HG03039 (cell line): Measurements from ENCODE around the gene CMIP.
"Not testable (repeated sequence)": the region's sequence is repeated elsewhere in the genome, so short reads cannot be mapped to it uniquely, and the experiment has no call there.

Experiments used
- ATAC-seq: cut with Tn5 transposase; IDR thresholded peaks from one replicate; pipeline ENCODE4 v1.9.1; 2021; ENCODE audit warnings: mild to moderate bottlenecking, moderate library complexity; ENCODE audit not compliant: unreplicated experiment

CMIP gene

DNA sequence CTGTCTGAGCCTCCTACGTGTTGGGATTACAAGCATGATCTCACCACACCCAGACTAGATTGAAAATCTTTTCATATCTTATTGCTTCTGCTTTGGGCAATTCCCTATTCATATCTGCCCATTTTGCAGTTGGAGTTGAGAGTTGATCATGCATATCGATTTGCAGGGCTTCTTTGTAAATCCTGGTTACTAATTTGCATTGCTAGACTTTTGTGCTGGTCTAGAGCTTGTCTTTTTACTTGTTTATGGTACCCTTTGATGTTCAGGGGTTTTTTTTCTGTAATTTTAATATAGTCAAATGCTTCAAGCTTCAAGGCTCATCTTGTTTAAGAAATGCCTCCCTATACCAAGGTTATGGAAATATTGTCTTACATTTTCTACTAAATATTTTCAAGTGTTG, 23.5 kb upstream of the CMIP start:
- ATAC-seq = no peak

DNA sequence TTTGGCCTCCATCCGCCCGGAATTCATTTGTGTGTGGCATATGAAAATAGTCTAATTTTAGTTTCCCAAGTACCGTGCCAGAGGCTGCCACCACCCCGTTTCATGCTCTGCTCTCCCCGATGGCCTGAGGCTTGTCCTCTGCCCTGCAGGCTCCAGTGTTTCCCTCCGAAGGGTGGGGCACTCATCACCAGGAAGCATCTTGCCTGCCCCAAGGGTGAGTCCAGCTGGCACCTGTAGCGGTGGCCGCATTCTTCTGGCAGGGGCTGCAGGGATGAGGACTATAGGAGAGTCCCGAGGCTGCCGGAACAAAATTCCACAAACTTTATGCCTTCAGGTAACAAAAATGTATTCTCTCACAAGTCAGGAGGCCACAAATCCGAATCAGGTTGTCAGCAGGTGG, 23.1 kb upstream of the CMIP start:
- ATAC-seq = no peak

DNA sequence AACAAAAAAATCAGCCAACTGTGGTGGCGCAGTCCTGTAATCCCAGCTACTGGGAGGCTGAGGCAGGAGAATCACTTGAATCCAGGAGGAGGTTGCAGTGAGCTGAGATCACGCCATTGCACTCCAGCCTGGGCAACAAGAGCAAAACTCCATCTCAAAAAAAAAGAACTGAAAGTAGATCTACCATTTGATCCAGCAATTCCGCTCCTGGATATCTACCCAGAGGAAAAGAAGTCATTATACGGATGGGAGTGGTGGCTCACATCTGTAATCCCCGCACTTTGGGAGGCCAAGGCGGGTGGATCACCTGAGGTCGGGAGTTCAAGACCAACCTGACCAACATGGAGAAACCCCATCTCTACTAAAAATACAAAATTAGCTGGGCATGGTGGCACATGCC, 22.5 kb upstream of the CMIP start:
- not testable (repeated sequence) for ATAC-seq

DNA sequence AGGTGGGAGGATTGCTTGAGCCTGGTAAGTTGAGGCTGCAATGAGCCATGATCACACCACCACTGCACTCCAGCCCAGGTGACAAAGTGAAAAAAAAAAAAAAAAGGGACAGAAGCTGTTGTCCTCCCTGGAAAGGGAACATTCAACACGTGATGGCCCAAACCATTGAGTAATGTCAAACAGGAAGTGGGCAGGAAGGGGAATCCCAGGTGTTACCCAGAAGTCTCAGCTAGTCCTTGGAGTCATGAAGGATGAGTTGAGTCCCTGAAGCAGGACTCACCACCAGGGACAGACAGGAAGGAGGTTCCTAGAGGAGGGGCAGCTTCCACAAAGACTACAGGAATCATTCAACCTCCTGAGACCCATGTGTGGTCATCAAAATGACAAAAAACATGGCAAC, 19.8 kb upstream of the CMIP start:
- no peak for ATAC-seq

DNA sequence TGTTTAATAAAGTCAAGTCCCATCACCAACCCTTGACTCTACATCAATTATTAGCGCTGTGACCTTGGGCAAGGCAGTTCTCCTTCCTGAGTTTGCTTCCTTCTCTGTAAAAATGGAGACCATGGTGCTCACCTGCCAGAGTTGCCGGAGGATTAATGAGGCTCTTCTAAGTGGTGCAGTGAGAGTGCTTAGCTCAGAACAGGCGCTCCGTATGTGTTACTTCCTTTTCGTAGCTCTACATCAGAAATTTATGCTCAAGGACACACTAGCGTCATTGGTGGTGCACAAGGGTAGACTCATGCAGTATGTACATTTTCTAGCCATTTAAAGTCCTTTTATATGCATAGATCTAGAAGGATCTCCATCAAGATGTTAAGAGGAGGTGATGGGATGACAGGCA, 17.4 kb upstream of the CMIP start:
- no peak for ATAC-seq

DNA sequence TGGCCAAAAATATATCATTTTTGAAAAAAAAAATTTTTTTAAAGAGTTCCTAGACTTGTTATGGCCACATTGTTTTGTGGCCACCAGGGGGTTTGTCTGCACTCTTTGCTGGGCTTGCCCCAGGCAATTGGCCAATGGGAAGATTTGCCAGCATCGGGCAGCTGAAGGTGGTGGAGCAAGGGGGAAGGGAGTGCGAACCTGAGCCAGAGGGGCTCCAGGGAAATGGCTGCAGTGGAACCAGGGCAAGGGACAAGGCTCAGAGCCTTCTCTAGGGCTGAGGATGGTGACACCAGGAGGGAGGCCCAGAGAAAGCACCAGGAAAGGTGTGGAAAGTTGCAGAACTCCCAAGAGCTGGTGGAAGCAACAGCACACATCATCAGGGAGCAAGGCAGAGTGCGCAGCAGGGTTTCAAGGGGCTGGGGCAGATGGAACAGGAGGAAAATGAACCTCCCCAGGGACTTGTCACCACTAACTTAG, 15.5 kb upstream of the CMIP start:
- no peak for ATAC-seq

DNA sequence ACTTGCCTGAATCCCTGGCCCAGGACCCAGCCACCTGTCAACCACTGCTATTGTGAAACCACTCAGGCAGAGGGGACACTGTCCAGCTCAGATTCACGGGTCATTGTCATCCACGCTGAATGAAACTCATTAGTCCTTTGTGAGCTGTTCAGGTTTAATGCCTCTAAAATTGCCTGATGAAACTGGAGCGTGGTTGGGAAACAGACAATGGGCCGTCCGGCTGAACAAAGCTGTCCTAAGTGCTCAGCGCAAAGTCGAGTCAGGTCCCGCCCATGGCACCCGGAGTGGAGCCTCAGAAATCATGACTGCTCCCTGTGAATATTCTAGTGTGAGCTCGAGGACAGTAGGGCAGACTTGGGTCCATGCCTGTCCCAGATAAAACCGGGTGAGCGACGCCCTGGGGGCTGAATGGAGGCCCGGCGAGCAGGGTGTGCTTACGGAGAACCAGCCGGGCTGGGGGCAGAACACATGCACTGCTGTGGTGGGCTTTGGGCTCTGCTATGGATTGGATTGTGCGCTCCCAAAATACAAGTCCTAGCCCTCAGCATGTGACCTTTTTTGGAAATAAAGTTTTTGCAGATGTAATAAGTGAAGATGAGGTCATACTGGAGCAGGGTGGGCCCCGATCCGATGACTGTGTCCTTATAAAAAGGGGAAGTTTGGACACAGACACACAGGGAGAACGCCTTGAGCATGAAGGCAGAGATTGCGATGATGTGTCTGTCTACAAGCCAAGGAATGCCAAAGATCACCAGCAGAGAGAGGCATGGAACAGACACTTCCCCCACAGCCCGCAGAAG, 12.9 kb upstream of the CMIP start:
- ATAC-seq = no peak

DNA sequence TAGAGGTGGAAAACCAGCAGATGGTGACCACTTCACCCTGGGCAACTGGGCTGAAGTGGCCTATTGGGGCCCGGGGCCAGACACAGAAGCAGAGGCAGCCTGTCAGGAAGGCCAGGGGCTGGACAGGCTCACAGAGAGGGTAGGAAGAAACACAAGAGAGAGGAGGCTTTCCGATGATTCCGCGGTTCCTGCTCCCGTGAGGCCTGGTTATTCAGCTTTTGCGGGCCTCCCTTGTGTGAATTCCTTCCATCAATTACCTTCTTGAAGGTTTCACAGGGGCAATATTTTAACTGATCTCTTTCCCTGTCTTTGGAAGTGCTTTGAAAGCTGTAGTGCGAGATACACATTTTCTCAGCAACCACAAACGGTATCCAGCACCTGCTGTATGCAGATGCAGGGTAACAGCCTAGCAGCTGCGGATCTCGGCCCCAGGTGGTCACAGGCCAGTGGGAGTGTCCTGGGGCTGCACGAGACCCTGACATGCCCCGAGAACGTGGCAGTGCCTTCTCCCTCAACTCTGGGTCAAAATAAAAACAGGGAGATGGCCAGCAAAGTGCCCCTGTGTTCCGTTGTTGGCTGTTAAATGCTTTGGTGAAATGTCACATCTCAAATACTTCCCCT, 11.6 kb upstream of the CMIP start:
- no peak for ATAC-seq

DNA sequence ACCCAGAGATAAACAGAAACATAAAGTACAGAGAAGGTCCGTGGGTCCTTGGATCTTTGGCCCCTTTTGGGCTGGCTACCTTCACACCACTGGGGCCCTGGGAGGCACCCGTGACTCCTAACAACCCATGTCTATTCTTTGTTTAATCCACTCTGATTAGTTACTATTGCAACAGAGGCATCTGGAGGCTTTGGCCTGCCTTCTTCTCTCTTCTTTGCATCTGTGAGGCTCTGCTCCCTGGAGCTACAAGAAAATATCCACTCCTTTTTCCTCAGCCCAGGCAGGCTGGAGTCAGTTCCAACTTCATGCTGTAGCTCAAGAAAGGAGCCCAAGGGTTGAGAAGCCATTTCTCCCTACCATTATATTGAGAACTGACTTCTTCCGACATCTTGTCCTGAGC, 9.5 kb upstream of the CMIP start:
- no peak for ATAC-seq

DNA sequence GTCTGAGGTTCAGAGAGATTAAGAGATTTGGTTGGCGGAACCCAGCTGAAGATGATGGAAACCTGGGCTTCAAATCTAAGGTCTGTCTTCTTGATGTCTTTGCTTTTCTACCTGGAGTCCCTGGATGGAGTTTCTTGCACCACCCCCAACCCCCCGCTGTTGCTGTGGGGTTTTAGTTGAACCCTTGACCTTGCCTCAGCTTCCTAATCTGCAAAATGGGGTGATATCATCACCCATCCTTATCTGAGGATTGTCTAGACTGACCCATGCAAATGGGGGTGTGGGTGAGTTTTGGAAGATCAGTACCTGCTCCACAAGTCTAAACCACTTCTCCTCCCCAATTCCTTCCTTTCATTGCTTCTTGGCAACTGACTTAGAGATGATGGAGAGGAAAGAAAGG, 9.0 kb upstream of the CMIP start:
- no peak for ATAC-seq

DNA sequence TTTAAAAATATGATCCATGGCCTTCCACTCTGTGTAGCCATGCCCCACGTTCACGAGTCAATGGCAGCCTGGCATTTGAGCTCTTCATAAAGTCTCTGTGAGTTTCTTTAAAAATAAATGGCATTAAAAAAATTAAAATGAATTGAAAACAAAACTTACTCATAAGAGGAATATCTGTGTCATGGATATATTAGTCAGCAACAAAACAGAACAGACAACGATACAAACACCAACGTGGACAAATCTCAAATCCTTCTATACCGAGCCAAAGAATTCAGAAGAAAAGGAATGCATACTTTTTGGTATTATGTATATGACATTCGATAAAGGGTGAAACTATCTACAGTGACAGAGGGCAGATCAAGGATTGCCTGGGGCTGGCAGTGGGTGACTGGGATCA, 8.2 kb upstream of the CMIP start:
- no peak for ATAC-seq

DNA sequence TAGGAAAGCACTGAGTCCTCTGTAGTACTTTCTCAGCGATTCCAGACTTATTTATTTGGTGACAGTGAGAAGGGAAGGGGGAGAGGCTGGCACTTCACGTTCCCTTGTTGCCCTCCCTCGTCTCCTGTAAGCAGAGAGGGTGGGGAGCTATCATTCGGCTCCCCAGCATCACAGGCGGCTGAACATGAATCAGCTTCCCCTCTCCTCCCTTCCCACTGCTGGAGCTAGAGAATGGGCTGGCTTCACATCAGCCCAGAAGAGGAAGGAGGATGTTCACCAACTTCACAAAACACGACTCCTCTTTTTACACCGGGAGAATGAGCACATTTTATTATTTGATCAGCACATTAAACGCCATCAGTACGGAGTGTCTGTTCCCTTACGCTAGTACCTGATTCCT, 6.7 kb upstream of the CMIP start:
- no peak for ATAC-seq

DNA sequence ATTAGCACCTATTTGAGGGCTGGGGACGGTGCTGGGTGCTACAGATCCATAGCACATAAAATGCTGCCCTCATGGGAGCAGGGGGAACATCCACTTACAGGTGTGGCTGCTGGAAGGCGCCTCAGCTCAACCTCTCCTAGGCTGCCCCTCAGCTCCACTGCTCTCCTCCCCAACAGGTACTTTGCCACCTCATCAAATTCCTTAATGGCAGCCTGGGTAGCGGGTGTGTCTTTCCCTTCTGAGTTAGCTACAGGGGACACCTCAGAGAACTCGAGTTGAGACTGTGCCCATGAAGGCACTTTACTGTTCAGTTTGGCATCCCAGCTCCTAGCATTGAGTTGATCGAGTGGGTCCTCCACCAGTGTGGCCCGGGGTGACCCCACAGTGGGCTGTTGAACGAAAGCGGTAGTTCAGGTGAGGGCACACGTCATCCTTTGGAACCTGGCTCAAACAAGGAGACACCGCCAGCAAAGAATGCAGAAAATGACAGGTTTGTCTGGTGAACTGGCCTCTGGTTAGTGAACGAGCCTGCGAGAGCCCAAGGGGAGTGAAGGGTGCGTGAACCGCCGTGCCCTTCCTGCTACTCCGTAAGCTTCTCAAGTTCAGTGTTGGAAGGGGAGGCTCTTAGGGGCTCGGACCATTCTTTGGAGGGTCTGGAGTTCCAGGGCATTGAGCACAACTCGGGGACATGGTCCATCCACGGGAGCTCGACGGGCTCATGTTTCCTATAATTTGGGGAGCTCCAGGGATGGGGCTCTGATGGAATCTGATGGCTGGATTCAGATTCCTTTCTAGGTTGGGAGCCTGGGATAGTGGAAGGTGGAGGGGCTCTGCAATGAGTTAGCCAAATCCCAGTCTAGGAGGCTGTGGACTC, 3.5 kb upstream of the CMIP start:
- no peak for ATAC-seq

DNA sequence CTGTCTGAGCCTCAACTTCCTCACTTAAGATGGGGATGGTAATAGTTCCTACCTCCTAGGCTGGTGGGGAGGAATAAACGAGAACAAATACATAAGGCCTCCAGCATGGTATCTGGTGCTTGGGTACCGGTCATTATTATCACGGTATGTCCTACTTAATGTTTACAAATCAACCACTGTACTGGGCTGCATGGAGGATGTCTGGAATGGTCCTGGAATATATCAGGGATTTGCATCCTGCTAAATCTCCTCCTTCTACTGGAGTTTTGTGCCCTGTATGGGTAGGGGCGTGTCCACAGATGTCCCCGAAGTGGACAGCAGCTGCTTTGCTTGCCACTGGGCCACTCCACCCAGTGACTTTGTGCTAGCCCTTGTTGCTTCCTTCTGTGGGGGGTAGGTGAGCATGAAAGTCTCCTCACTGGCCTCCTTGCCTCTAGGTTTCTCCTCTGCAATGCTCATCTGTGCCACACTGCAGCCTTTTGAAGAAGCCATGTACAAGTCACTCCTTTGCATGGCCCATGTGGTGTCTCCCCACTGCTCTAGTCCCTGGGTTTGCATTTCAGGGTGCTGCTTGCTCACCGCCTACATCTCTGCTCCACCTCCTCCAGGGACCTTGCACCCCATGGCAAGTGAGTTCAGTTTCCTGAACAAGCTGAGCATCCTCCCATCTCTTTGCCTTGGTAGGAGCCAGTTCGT, 2.2 kb upstream of the CMIP start:
- ATAC-seq = no peak

DNA sequence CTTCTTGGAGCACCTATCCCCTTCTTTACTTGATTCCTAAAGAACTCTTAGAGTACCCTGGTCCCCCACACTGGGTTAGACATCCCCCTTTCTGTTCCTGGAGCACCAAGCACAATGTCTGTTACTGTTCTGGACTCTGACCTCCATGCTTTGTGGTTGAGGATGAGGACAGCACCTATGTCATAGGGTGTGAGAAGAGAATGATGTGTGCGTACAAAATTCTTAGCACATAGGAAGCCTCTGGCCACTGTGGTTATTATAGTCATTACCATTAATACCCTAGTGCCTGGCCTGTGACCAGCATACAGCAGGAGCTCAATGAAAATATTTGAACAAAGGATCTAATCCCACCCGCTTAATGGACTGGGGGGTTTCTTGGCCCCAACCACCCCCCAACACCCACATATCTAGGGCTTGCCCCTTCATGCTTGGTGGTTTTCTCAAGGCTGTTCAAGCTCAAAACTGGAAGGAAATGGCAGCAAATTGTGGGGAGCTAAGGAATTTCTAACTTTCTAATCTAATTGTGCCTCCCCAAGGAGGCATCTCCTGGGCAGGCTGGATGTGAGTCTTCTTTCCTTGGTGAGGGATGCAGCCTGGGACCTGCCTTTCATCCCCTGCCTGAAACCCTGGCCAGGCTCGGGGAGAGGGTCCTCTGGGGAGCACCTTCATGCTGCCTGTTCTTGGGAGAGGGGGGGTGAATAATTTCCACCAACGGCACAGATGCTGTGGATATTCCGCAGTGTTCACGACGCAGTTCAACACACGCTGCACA, 1.5 kb upstream of the CMIP start:
- no peak for ATAC-seq

DNA sequence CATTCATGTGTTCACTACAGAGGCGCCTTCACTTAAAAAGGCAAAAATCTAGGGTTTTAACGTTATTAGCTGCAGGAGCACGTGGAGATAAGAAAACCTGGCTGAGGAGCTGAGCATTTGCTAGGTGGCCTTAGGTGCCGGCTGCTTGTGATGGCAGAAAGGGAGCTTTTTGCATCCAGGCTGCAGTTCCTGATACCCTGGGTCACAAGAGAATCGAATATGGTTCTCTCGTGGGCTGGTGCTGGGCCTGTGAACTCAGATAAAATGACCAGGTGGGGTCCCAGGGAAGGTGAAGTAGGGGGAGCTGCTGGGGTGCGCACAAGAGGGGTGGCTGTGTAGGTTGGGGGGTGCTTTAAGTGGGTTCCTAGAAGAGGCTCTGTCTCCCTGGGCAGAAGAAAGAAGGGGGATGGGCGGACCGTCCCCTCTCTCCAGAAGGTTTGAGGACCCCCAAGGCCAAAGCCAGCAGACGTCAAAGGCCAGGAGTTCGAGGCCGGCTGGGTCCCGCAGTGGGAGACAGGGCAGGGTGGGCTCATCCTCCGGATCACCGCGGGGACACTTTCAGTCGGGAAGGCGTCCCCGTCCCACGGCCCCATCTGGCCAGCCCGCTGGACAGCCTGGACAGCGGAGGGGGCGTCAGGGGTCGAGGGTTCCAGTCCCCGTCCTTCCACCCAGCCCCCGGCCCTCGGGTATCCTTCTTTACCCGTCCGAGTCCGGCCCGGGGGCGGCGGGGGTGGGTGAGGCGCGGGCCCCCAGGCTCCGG, 740 bp upstream of the CMIP start:
- no peak for ATAC-seq

DNA sequence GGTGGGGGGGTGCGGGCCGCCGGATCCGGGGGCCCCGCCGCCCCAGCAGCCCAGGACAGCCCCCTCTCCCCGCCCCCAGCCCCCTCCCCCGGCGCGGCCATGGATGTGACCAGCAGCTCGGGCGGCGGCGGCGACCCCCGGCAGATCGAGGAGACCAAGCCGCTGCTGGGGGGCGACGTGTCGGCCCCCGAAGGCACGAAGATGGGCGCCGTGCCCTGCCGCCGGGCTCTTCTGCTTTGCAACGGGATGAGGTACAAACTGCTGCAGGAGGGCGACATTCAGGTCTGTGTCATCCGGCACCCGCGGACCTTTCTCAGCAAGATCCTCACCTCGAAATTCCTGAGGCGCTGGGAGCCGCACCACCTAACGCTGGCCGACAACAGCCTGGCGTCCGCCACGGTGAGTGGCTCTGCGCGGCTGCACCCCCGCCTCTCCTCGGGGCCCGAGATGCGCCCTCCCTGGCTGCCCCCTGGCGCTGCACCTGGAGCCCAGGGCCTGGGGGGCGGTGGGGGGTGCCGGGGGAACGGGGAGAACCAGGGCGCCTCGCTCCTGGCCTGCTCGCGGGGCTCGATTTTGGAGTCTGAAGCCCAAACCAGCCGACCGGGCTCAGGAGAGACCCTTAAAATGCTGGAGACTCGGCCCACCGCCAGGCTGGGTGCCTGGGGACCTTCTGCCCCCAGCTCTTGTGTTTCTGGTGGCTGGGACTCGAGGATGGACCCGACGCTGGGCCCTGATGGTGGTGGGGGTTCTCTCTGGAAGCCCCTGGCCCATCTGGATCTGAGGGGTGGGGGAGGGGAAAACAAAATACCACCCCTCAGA, 744 bp downstream of the CMIP start:
- ATAC-seq = no peak

DNA sequence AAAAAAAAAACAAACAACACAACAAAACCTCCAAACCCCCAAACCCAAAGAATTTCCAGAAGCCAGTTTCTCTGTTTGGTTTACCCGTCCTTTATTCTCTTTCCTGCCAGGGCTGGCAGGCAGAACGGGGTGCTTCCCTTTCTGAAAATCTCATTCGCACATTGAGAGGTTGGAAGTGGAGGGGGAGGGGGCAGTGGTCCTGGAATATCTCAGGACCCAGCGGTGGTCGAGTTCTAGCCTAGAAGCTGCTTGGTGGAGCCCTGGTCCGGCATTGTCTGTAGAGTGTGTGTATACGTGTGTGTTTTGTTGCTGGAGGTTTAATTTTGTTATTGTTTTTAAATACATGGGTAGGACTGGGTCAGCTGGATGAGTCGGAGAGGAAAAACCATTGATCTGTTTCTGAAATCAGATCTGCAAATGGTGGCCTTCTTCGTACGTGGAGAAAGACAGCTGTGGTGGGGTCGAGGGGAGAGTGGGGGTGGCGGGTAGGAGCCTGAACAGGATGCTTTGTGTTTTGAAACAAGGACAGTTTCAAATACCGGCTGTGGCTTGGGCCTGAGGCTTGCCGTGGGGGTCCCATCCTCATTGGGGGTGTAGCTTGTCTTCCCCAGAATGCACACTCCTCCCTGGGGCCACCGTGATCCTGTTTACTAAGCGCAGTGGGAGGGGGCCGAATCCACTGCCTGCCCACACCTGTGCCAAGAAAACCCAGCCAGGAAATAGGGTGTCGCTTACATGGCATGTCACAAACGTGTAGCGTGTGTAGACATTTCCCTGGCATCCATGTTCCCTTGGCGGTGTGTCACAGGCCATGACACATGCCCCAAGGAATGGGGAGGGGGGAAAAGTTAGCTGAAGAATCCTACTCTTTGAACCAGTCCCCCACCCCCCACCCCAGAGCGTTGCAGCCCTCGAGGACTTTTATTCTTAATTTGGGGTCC, 1.6 kb downstream of the CMIP start:
- ATAC-seq = no peak
